MM.1S (cell line): Measurements from ENCODE around the gene PBX3.

ENCODE experiments used
- CTCF ChIP-seq: fragments of 300-600 bp; sonication (generic); IDR thresholded peaks from 2 replicates; pipeline ENCODE4 v1.5.1; 2016; ENCODE audit warnings: antibody characterized with exemption, low read length, mixed read lengths
- EZH2 ChIP-seq: fragments of 300-600 bp; sonication (generic); optimal IDR thresholded peaks from 2 replicates; pipeline ENCODE3; 2017; ENCODE audit warnings: low read depth, mild to moderate bottlenecking, antibody characterized with exemption, low read length, mixed read lengths
- EZH2phosphoT487 ChIP-seq: fragments of 300-600 bp; sonication (generic); IDR thresholded peaks from 2 replicates; pipeline ENCODE4 v1.6.1; 2018; ENCODE audit warnings: antibody characterized with exemption, low read length

DNA sequence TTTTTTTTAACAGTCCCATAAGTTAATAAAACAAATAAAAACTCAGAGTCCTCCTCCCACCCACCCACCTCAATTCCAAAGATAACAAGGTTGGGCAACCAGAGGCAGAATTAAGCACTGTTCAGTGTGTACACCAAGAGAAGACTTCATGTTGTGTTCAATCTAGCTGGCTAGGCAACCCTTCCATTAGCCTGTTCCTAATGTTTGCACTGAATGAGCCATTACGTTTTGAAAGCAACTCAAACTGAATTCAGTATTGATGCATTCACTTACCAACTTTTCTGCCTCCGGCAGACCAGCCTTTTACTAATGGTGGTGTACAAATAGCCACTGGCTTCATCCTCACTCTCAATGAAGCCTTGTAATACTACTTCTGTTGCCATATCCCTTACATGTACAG lies 47.5 kb downstream of the PBX3 start:
- TF ChIP-seq CTCF (no peak), EZH2 (no peak), EZH2phosphoT487 (no peak)
